ENCODE measurements around the gene B3GALNT2.

B3GALNT2 gene

DNA sequence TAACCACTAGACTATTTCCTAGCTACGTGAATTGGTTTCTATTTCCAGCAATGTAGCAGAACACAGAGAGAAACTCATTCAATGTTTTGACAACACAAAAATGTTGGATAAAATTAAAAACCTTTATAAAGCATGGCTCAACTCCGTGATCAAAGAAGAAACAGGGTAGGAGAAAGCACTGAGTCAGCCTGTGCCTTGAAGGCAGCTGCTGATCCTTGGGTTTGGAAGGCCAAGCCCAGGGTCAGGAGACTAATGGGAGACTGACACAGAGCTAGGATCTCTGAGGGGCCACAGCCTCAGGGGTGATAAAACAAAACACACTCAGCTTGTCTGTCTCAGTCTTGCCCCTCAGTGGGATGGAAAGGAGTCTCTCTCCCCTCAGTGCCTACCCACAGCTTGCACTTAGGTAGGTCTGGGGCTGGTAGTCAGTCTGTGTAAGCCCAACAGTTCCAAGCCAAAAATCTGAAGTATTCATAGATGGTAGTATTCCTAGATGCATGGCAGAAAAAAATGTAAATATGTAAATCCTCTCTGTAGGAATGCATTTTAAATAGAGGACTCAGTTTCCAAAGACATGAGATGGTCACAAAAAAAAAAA is 53.3 kb downstream of the B3GALNT2 start:
- TF ChIP-seq, protein P1, sequence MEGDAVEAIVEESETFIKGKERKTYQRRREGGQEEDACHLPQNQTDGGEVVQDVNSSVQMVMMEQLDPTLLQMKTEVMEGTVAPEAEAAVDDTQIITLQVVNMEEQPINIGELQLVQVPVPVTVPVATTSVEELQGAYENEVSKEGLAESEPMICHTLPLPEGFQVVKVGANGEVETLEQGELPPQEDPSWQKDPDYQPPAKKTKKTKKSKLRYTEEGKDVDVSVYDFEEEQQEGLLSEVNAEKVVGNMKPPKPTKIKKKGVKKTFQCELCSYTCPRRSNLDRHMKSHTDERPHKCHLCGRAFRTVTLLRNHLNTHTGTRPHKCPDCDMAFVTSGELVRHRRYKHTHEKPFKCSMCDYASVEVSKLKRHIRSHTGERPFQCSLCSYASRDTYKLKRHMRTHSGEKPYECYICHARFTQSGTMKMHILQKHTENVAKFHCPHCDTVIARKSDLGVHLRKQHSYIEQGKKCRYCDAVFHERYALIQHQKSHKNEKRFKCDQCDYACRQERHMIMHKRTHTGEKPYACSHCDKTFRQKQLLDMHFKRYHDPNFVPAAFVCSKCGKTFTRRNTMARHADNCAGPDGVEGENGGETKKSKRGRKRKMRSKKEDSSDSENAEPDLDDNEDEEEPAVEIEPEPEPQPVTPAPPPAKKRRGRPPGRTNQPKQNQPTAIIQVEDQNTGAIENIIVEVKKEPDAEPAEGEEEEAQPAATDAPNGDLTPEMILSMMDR (IDR thresholded peaks at IDR 0.05; ENCODE audit: unreplicated experiment in 3 of 3): no peak
- Mint-ChIP-seq H3K9me3 (no peaks in the 10 kb centered on the region), H3K36me3 (ENCODE audit: low read depth) (peaks cover 51% of the 10 kb centered on the region), H3K4me3 (no peak overlapping the region), H3K4me1 (no peaks in the 10 kb centered on the region), H3K27me3 (ENCODE audit: low read depth) (no peaks in the 10 kb centered on the region), H3K27ac (peak overlapping the region in 1 of 3 experiments; percentile 6)

DNA sequence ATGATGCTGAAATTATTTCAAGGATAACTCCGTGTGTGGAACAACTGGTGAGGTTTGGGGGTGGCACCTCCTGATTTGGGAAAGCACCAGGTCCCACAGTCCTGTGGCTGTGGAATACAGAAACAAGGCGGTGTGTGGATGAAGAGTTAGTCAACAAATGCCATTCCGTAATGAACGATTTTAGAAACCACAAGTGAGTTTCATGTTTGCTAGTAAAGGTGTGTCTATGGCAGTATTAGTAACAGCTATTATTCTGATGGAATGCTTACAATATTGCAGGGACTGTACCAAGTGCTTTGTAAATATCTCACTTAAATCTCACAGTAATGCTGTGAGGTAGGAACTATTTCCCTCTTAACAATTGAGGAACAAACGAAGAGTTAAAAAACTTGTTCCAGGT is 53.8 kb downstream of the B3GALNT2 start:
- H3K27me3 Mint-ChIP-seq (ENCODE audit: low read depth): no peaks in the 10 kb centered on the region
- H3K4me1 Mint-ChIP-seq: no peaks in the 10 kb centered on the region
- peaks cover 53% of the 10 kb centered on the region for H3K36me3 Mint-ChIP-seq (ENCODE audit: low read depth)
- H3K4me3 Mint-ChIP-seq: no peak overlapping the region
- TF ChIP-seq, protein P1 (IDR thresholded peaks at IDR 0.05; ENCODE audit: unreplicated experiment in 3 of 3): no peak
- H3K27ac Mint-ChIP-seq: peak overlapping the region in 1 of 3 experiments; percentile 21
- H3K9me3 Mint-ChIP-seq: no peaks in the 10 kb centered on the region

DNA sequence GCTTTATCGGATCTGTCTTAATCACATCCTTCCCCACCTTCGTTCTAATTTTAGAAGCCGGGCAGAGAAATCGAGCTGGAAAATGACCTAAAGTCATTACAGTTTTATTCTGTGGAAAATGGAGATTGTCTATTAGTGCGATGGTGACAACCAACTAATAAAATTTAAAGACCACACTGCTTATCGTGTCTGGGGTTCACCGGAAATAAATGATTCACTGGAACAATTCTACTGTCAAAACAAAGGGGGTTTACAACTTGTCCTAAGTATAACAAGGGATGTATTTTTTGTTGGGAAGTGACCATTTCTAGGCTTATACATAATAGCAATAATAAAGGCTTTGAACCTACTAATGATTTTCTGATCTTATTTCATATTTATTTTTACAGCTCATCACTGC is 55.6 kb downstream of the B3GALNT2 start:
- H3K9me3 Mint-ChIP-seq: no peaks in the 10 kb centered on the region
- H3K36me3 Mint-ChIP-seq (ENCODE audit: low read depth): peaks cover 65% of the 10 kb centered on the region
- H3K27me3 Mint-ChIP-seq (ENCODE audit: low read depth): no peaks in the 10 kb centered on the region
- no peak overlapping the region for H3K27ac Mint-ChIP-seq
- TF ChIP-seq, protein P1 (IDR thresholded peaks at IDR 0.05; ENCODE audit: unreplicated experiment in 3 of 3): no peak
- H3K4me1 Mint-ChIP-seq: no peaks in the 10 kb centered on the region
- H3K4me3 Mint-ChIP-seq: no peak overlapping the region

DNA sequence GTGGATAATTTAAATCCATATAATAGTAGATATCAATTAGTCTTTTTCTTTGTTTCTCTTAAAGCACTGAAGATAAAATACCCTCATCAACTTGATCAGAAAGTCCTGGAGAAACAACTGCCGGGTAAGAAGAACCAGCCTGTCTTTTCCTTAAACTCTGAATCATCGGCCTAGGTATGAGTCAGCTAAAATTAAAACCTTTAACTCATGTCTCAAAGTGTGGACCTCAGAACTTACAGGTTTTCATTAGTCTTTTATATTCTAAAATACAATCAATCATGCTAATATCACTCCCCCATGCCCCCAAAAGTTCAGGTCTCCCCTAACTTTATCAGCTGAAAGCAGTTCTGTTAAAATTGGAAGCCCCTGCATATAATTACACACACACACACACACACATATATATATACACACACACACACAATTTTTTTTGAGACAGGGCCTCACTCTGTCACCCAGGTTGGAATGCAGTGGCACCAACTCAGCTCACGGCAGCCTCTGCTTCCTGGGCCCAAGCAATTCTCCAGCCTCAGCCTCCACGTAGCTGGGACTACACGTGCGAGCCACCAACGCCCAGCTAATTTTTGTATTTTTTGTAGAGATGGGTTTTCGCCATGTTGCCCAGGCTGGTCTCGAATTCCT is 61.3 kb downstream of the B3GALNT2 start:
- H3K27ac Mint-ChIP-seq: no peak overlapping the region
- H3K4me3 Mint-ChIP-seq: no peak overlapping the region
- peaks cover 65% of the 10 kb centered on the region for H3K36me3 Mint-ChIP-seq (ENCODE audit: low read depth)
- no peaks in the 10 kb centered on the region for H3K4me1 Mint-ChIP-seq
- H3K9me3 Mint-ChIP-seq: no peaks in the 10 kb centered on the region
- H3K27me3 Mint-ChIP-seq (ENCODE audit: low read depth): no peaks in the 10 kb centered on the region
- TF ChIP-seq, protein P1 (IDR thresholded peaks at IDR 0.05; ENCODE audit: unreplicated experiment in 3 of 3): no peak

DNA sequence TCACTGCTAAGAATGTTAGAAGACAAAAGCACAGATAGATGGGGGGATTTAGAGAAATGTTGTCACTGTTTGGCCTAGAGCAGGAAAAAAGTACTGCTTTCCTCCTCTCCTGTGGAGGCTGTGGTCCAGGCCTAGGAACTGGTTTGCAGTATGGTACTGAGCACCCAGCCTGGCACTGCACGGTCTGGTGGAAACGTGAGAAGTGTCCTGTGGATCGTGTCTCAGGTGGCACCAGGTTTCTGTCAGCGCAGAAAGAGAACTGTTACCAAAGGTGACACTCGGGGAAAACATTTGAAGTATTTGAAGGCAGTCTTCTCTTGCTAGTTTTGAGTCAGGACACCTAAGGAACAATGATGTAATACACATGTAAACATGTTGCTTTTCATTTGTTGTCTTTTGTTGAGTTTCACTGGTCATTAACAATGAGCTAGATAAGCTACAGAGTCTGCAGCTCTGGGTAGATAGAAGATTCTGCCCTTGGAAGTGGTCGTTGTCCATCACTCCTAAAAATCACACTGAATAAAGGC is 63.0 kb downstream of the B3GALNT2 start:
- Mint-ChIP-seq H3K4me3 (no peak overlapping the region), H3K27ac (no peak overlapping the region), H3K4me1 (no peaks in the 10 kb centered on the region), H3K27me3 (ENCODE audit: low read depth) (no peaks in the 10 kb centered on the region), H3K36me3 (ENCODE audit: low read depth) (peaks cover 72% of the 10 kb centered on the region), H3K9me3 (no peaks in the 10 kb centered on the region)
- TF ChIP-seq, protein P1 (IDR thresholded peaks at IDR 0.05; ENCODE audit: unreplicated experiment in 3 of 3): no peak

DNA sequence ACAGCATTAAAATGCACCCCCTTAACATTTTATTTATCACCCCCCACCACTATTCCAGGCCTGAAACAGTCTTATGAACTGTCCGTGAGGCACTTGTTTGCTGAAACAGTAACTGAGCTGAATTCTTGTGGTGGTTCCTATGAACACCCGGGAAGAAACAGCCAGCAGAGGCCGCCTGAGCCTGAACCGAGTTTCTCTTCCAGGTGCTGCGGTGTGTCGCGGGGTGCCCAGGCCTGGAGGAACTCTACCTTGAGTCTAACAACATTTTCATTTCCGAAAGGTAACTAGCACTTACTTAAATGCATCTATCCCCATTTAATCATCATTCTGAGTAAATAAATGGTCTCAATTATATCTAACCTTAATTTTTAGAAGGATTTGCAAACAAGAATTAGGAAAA is 70.3 kb downstream of the B3GALNT2 start:
- TF ChIP-seq, protein P1 (IDR thresholded peaks at IDR 0.05; ENCODE audit: unreplicated experiment in 3 of 3): no peak
- Mint-ChIP-seq H3K4me1 (no peaks in the 10 kb centered on the region), H3K9me3 (no peaks in the 10 kb centered on the region), H3K27me3 (ENCODE audit: low read depth) (no peaks in the 10 kb centered on the region), H3K4me3 (no peak overlapping the region), H3K36me3 (ENCODE audit: low read depth) (peaks cover 47% of the 10 kb centered on the region), H3K27ac (no peak overlapping the region)
